Measurements from ENCODE around the gene TUBD1. TPM values are rescaled to one million over a fixed set of nuclear protein-coding genes. Genes with fewer than 3 reads are reported as not detected.
"Not testable (repeated sequence)": the region's sequence is repeated elsewhere in the genome, so short reads cannot be mapped to it uniquely, and the experiment has no call there.

The TUBD1 gene
- total and polyA plus RNA-seq, 7 experiments from 2014 or later = 8.2 to 42.1 (median 25.5) TPM

DNA sequence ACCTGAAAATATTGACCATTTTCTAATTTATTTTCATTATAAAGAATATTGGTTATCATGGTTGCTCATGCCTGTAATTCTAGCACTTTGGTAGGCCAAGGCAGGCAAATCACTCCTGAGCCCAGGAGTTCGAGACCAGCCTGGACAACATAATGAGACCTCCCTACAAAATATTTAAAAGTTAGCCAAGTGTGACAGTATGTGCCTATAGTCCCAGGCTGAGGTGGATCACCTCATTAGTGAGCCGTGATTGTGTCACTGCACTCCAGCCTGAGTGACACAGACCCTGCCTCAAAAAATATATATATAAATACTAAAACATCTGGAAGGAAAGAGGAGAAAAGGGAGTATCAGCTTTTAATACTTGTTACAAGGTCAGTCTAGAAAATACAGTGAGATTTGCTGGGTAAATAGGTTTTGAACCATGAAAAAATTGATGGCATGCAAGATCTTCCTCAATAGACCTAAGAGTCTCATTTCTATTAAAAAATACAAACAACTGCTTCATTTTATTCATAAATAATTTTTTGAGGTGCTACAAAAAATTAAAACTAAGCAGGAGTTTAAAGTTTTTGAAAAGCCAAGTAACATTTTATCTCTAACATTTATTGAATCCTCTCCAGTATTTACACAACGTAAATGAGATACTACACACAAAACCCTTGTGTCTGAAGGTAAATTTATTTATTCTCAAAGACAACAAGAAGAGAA, 47.7 kb downstream of the TUBD1 start:
- ChIA-PET CTCF (no interaction called here), POLR2A (no interaction called here)
- H3K27me3 Mint-ChIP-seq = peaks cover 0 to 9% (median 0%) of the 10 kb centered on the region in 5 donors
- Histone ChIP-seq H3K4me3 (ENCODE audit: low read length) (no peak overlapping the region), H3K9me3 (ENCODE audit: control insufficient read depth in 2 of 3, low read length in 3 of 3) (no peaks in the 10 kb centered on the region), H3K36me3 (ENCODE audit: control insufficient read depth in 2 of 3, insufficient read depth in 3 of 3, low read length in 3 of 3) (no peaks in the 10 kb centered on the region), H3K4me1 (ENCODE audit: control insufficient read depth in 2 of 2, insufficient read depth in 2 of 2, low read length in 2 of 2) (peaks cover 16 to 19% of the 10 kb centered on the region in 2 donors), H3K27ac (ENCODE audit: low read depth, low read length) (peak overlapping the region; percentile 60), H3K27me3 (ENCODE audit: control insufficient read depth in 2 of 2, insufficient read depth in 2 of 2, low read length in 2 of 2) (no peaks in the 10 kb centered on the region)
- peaks cover 39 to 75% (median 64%) of the 10 kb centered on the region in 7 donors for H3K4me1 Mint-ChIP-seq
- DNase-seq (no peak), ATAC-seq (no peak)
- intact Hi-C loops (cut with micrococcal nuclease) = loop anchor here (2.0 to 5.0 kb wide), 4 partner anchors 18 to 1513 kb away; partner anchors contain the start of genes PTRH2 (in 1 of the 2), RPS6KB1 (in 1 of the 2), TUBD1 (in 1 of the 2) and VMP1 (in 1 of the 2)
- H3K4me3 Mint-ChIP-seq = peak overlapping the region in 2 of 10 donors; percentile 2 to 58
- H3K9me3 Mint-ChIP-seq = no peaks in the 10 kb centered on the region
- H3K36me3 Mint-ChIP-seq = peaks cover 0 to 31% (median 22%) of the 10 kb centered on the region in 5 donors
- H3K27ac Mint-ChIP-seq = peak overlapping the region; percentile 20 to 91 (median 71)

GRCh38 chr17:59842901-59843652, 49.7 kb downstream of the TUBD1 start:
- intact Hi-C loops (cut with micrococcal nuclease) = loop anchor here in 1 of 2 donors (5.0 kb wide), 1 partner anchor 1511 kb away; no protein-coding TSS in a partner anchor
- ATAC-seq = peak; percentile 58
- CTCF ChIA-PET = no interaction called here
- peak overlapping the region; percentile 1 to 99 (median 78) for H3K27ac Mint-ChIP-seq
- DNase-seq = peak in 1 of 9 donors; percentile 54
- Histone ChIP-seq H3K27ac (ENCODE audit: low read depth, low read length) (peak overlapping the region; percentile 15), H3K9me3 (ENCODE audit: control insufficient read depth in 2 of 3, low read length in 3 of 3) (no peaks in the 10 kb centered on the region), H3K4me1 (ENCODE audit: control insufficient read depth in 2 of 2, insufficient read depth in 2 of 2, low read length in 2 of 2) (peaks cover 11 to 21% of the 10 kb centered on the region in 2 donors), H3K4me3 (ENCODE audit: low read length) (peak overlapping the region; percentile 22), H3K36me3 (ENCODE audit: control insufficient read depth in 2 of 3, insufficient read depth in 3 of 3, low read length in 3 of 3) (peaks cover 0 to 4% (median 0%) of the 10 kb centered on the region in 3 experiments), H3K27me3 (ENCODE audit: control insufficient read depth in 2 of 2, insufficient read depth in 2 of 2, low read length in 2 of 2) (no peaks in the 10 kb centered on the region)
- H3K27me3 Mint-ChIP-seq = peaks cover 0 to 19% (median 0%) of the 10 kb centered on the region in 5 donors
- POLR2A ChIA-PET = no interaction called here
- peaks cover 27 to 80% (median 62%) of the 10 kb centered on the region in 7 donors for H3K4me1 Mint-ChIP-seq
- H3K9me3 Mint-ChIP-seq = no peaks in the 10 kb centered on the region
- H3K4me3 Mint-ChIP-seq = peak overlapping the region in 8 of 10 donors; percentile 14 to 98 (median 64)
- H3K36me3 Mint-ChIP-seq = peaks cover 0 to 51% (median 22%) of the 10 kb centered on the region in 5 donors

GRCh38 chr17:59841882-59842263, 50.9 kb downstream of the TUBD1 start:
- Mint-ChIP-seq H3K36me3 (peaks cover 0 to 52% (median 22%) of the 10 kb centered on the region in 5 donors), H3K27me3 (peaks cover 0 to 20% (median 0%) of the 10 kb centered on the region in 5 donors), H3K4me3 (peak overlapping the region in 9 of 10 donors; percentile 23 to 100 (median 94)), H3K4me1 (peaks cover 25 to 84% (median 64%) of the 10 kb centered on the region in 7 donors), H3K27ac (peak overlapping the region in 8 of 9 donors; percentile 53 to 99 (median 96))
- intact Hi-C loops (cut with micrococcal nuclease) = loop anchor here in 1 of 2 donors (5.0 kb wide), 1 partner anchor 1510 kb away; no protein-coding TSS in a partner anchor
- CTCF ChIA-PET = interaction anchor here (0.5 kb wide), 1 partner anchor 10 kb away, joined by 4 read pairs; no protein-coding TSS in a partner anchor
- POLR2A ChIA-PET = interaction anchor here (0.7 to 1.4 kb wide), 5 partner anchors 10 to 89 kb away, joined by 3 to 4 read pairs (median 3); no protein-coding TSS in a partner anchor
- Histone ChIP-seq H3K4me3 (ENCODE audit: low read length) (peak overlapping the region; percentile 22), H3K4me1 (ENCODE audit: control insufficient read depth in 2 of 2, insufficient read depth in 2 of 2, low read length in 2 of 2) (peaks cover 15 to 25% of the 10 kb centered on the region in 2 donors), H3K27ac (ENCODE audit: low read depth, low read length) (peak overlapping the region; percentile 15)
- not testable (repeated sequence) for H3K27me3 ChIP-seq (ENCODE audit: control insufficient read depth in 2 of 2, insufficient read depth in 2 of 2, low read length in 2 of 2); DNase-seq; H3K9me3 ChIP-seq (ENCODE audit: control insufficient read depth in 2 of 3, low read length in 3 of 3); H3K36me3 ChIP-seq (ENCODE audit: control insufficient read depth in 2 of 3, insufficient read depth in 3 of 3, low read length in 3 of 3); H3K9me3 Mint-ChIP-seq; ATAC-seq

DNA sequence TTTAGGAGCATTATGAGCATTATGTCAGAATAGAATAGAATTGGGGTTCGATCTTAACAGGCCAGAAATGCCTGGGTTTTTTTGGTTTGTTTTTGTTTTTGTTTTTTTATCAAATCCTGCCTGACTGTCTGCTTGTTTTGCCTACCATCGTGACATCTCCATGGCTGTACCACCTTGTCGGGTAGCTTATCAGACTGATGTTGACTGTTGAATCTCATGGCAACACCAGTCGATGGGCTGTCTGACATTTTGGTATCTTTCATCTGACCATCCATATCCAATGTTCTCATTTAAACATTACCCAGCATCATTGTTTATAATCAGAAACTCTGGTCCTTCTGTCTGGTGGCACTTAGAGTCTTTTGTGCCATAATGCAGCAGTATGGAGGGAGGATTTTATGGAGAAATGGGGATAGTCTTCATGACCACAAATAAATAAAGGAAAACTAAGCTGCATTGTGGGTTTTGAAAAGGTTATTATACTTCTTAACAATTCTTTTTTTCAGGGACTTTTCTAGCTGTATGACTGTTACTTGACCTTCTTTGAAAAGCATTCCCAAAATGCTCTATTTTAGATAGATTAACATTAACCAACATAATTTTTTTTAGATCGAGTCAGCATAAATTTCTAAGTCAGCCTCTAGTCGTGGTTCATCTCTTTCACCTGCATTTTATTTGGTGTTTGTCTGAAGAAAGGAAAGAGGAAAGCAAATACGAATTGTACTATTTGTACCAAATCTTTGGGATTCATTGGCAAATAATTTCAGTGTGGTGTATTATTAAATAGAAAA, 51.5 kb downstream of the TUBD1 start:
- DNase-seq; H3K27me3 ChIP-seq (ENCODE audit: control insufficient read depth in 2 of 2, insufficient read depth in 2 of 2, low read length in 2 of 2); H3K36me3 ChIP-seq (ENCODE audit: control insufficient read depth in 2 of 3, insufficient read depth in 3 of 3, low read length in 3 of 3); H3K9me3 Mint-ChIP-seq; ATAC-seq; H3K9me3 ChIP-seq (ENCODE audit: control insufficient read depth in 2 of 3, low read length in 3 of 3): not testable (repeated sequence)
- H3K4me1 ChIP-seq (ENCODE audit: control insufficient read depth in 2 of 2, insufficient read depth in 2 of 2, low read length in 2 of 2) = peaks cover 14 to 20% of the 10 kb centered on the region in 2 donors
- H3K27ac ChIP-seq (ENCODE audit: low read depth, low read length) = peak overlapping the region; percentile 88
- intact Hi-C loops (cut with micrococcal nuclease) = loop anchor here in 1 of 2 donors (5.0 kb wide), 1 partner anchor 1509 kb away; no protein-coding TSS in a partner anchor
- POLR2A ChIA-PET = interaction anchor here (0.7 to 1.8 kb wide), 7 partner anchors 10 to 88 kb away, joined by 3 to 4 read pairs (median 3); no protein-coding TSS in a partner anchor
- peaks cover 0 to 52% (median 22%) of the 10 kb centered on the region in 5 donors for H3K36me3 Mint-ChIP-seq
- H3K4me3 ChIP-seq (ENCODE audit: low read length) = peak overlapping the region; percentile 37
- CTCF ChIA-PET = interaction anchor here (0.5 to 0.9 kb wide), 2 partner anchors 10 to 87 kb away, joined by 4 read pairs; no protein-coding TSS in a partner anchor
- peak overlapping the region; percentile 39 to 100 (median 95) for H3K4me3 Mint-ChIP-seq
- H3K27me3 Mint-ChIP-seq = peaks cover 0 to 20% (median 0%) of the 10 kb centered on the region in 5 donors
- peaks cover 21 to 83% (median 63%) of the 10 kb centered on the region in 7 donors for H3K4me1 Mint-ChIP-seq
- H3K27ac Mint-ChIP-seq = peak overlapping the region; percentile 87 to 99 (median 96)

GRCh38 chr17:59840329-59841090, 52.2 kb downstream of the TUBD1 start:
- no peaks in the 10 kb centered on the region for H3K9me3 Mint-ChIP-seq
- Histone ChIP-seq H3K27ac (ENCODE audit: low read depth, low read length) (peak overlapping the region; percentile 88), H3K36me3 (ENCODE audit: control insufficient read depth in 2 of 3, insufficient read depth in 3 of 3, low read length in 3 of 3) (peaks cover 0 to 4% (median 0%) of the 10 kb centered on the region in 3 experiments), H3K9me3 (ENCODE audit: control insufficient read depth in 2 of 3, low read length in 3 of 3) (no peaks in the 10 kb centered on the region), H3K4me1 (ENCODE audit: control insufficient read depth in 2 of 2, insufficient read depth in 2 of 2, low read length in 2 of 2) (peaks cover 14% of the 10 kb centered on the region in 2 donors), H3K27me3 (ENCODE audit: control insufficient read depth in 2 of 2, insufficient read depth in 2 of 2, low read length in 2 of 2) (no peaks in the 10 kb centered on the region), H3K4me3 (ENCODE audit: low read length) (peak overlapping the region; percentile 72)
- H3K36me3 Mint-ChIP-seq = peaks cover 0 to 54% (median 22%) of the 10 kb centered on the region in 5 donors
- H3K4me1 Mint-ChIP-seq = peaks cover 19 to 75% (median 56%) of the 10 kb centered on the region in 7 donors
- H3K27ac Mint-ChIP-seq = peak overlapping the region; percentile 87 to 99 (median 96)
- ATAC-seq (no peak), DNase-seq (no peak)
- ChIA-PET POLR2A (interaction anchor here (1.0 to 2.4 kb wide), 4 partner anchors 8 to 14 kb away, joined by 4 to 13 read pairs (median 7); no protein-coding TSS in a partner anchor), CTCF (interaction anchor here (0.6 to 0.9 kb wide), 2 partner anchors 18 to 87 kb away, joined by 3 to 4 read pairs; no protein-coding TSS in a partner anchor)
- H3K27me3 Mint-ChIP-seq = peaks cover 0 to 20% (median 0%) of the 10 kb centered on the region in 5 donors
- H3K4me3 Mint-ChIP-seq = peak overlapping the region; percentile 39 to 100 (median 95)
- intact Hi-C loops (cut with micrococcal nuclease) = loop anchor here in 1 of 2 donors (5.0 kb wide), 1 partner anchor 1508 kb away; no protein-coding TSS in a partner anchor

Measured in naive thymus-derived CD4-positive, alpha-beta T cell (primary cell).